Breast epithelium (tissue), 4 donors: ENCODE measurements around the gene KRT27. TPM values are rescaled to one million over a fixed set of nuclear protein-coding genes. Genes with fewer than 3 reads are reported as not detected.

Experiments used
- DNase-seq, 2 donors: peaks; one replicate each; pipeline ENCODE4 v3.0.0-alpha.2; 2019; ENCODE audit warnings: low spot score in 2 of 2
- H3K27ac ChIP-seq, 2 donors: fragments of 200-600 bp; sonication (generic) in 1 of 2; one replicate each; pipeline ENCODE4 v1.5.1; 2016 to 2019; ENCODE audit warnings: mild to moderate bottlenecking in 1 of 2
- H3K27me3 ChIP-seq, 2 donors: fragments of 200-600 bp; sonication (generic) in 1 of 2; one replicate each; pipeline versions ENCODE4 v1.5.1 to v1.6.0; 2017 to 2019; ENCODE audit warnings: control low read depth in 1 of 2, mild to moderate bottlenecking in 1 of 2
- H3K36me3 ChIP-seq: fragments of 200-600 bp; one replicate; pipeline ENCODE4 v1.5.1; 2019
- H3K4me1 ChIP-seq, 2 donors: fragments of 200-600 bp; sonication (generic); one replicate each; pipeline ENCODE4 v1.5.1; 2016 to 2019; ENCODE audit warnings: control low read depth in 1 of 2
- H3K4me3 ChIP-seq, 3 donors: fragments of 200-600 bp; sonication (generic); 1 replicate in 2 of 3; 2 replicates in 1 of 3; pipeline ENCODE4 v1.5.1; 2016 to 2019; ENCODE audit warnings: mild to moderate bottlenecking in 3 of 3, moderate library complexity in 2 of 3
- H3K9me3 ChIP-seq, 2 donors: fragments of 200-600 bp; sonication (generic) in 1 of 2; one replicate each; pipeline ENCODE4 v1.5.1; 2016 to 2019; ENCODE audit warnings: control low read depth in 1 of 2
- CTCF ChIP-seq, 3 donors: fragments of 450-650 bp; IDR thresholded peaks; one replicate each; pipeline ENCODE4 v1.5.1; 2016 to 2017; ENCODE audit warnings: antibody characterized with exemption in 3 of 3, mild to moderate bottlenecking in 3 of 3, moderate library complexity in 3 of 3
- POLR2A ChIP-seq: fragments of 450-650 bp; IDR thresholded peaks from one replicate; pipeline ENCODE4 v1.6.1; 2016; ENCODE audit warnings: antibody characterized with exemption, mild to moderate bottlenecking, moderate library complexity
- POLR2AphosphoS5 ChIP-seq, 3 donors: sonication (generic); formaldehyde crosslinking; IDR thresholded peaks; one replicate each; pipeline ENCODE4 v1.6.1; 2017; ENCODE audit warnings: antibody characterized with exemption in 3 of 3
- intact Hi-C: fragments of 100-400 bp; cut with DNase I; formaldehyde crosslinking; loops from one replicate; pipeline ENCODE4 v1.15.1; 2023; ENCODE audit warnings: low total_unique reads
- total RNA-seq, 3 donors: library from RNA; depleted of rRNA; stranded (reverse); fragments of >200 nt; gene quantifications; one replicate each; pipeline ENCODE4 v1.1.0, GENCODE V29; 2016

KRT27 gene
- total RNA-seq, 3 donors from 2014 or later: not detected

- Histone ChIP-seq H3K36me3 (no peaks in the 10 kb centered on the region), H3K4me1 (no peaks in the 10 kb centered on the region), H3K27ac (no peak overlapping the region), H3K27me3 (no peaks in the 10 kb centered on the region), H3K9me3 (peaks cover 0 to 10% of the 10 kb centered on the region in 2 donors), H3K4me3 (no peak overlapping the region)
- TF ChIP-seq POLR2AphosphoS5 (IDR thresholded peaks at IDR 0.05) (no peak), POLR2A (no peak), CTCF (IDR thresholded peaks at IDR 0.05) (no peak)
- intact Hi-C loops: no loop called here
- no peak for DNase-seq
Observed at GRCh38 chr17:40738553-40738952, 43.8 kb downstream of the KRT27 start.

GRCh38 chr17:40735016-40735415, 47.3 kb downstream of the KRT27 start:
- H3K36me3 ChIP-seq: no peaks in the 10 kb centered on the region
- intact Hi-C loops: no loop called here
- DNase-seq: no peak

GRCh38 chr17:40734018-40734417, 48.3 kb downstream of the KRT27 start:
- no peaks in the 10 kb centered on the region for H3K9me3 ChIP-seq
- no peaks in the 10 kb centered on the region for H3K36me3 ChIP-seq
- no peak for DNase-seq
- no peaks in the 10 kb centered on the region for H3K4me1 ChIP-seq
- no peak overlapping the region for H3K27ac ChIP-seq
- H3K4me3 ChIP-seq: no peak overlapping the region
- intact Hi-C loops: no loop called here
- TF ChIP-seq POLR2A (no peak), POLR2AphosphoS5 (IDR thresholded peaks at IDR 0.05) (no peak), CTCF (IDR thresholded peaks at IDR 0.05) (no peak)
- no peaks in the 10 kb centered on the region for H3K27me3 ChIP-seq

More at GRCh38 chr17:40735016-40735415, 47.3 kb downstream of the KRT27 start:
- Histone ChIP-seq H3K27me3 (no peaks in the 10 kb centered on the region), H3K27ac (no peak overlapping the region), H3K4me3 (no peak overlapping the region), H3K9me3 (no peaks in the 10 kb centered on the region), H3K4me1 (no peaks in the 10 kb centered on the region)
- TF ChIP-seq POLR2A: no peak
- no peak for TF ChIP-seq CTCF (IDR thresholded peaks at IDR 0.05)
- TF ChIP-seq POLR2AphosphoS5 (IDR thresholded peaks at IDR 0.05): no peak

- Histone ChIP-seq H3K27me3 (no peaks in the 10 kb centered on the region), H3K36me3 (no peaks in the 10 kb centered on the region), H3K4me1 (no peaks in the 10 kb centered on the region), H3K9me3 (no peaks in the 10 kb centered on the region), H3K27ac (no peak overlapping the region), H3K4me3 (no peak overlapping the region)
- intact Hi-C loops: no loop called here
- TF ChIP-seq POLR2A: no peak
- no peak for TF ChIP-seq CTCF (IDR thresholded peaks at IDR 0.05)
- no peak for TF ChIP-seq POLR2AphosphoS5 (IDR thresholded peaks at IDR 0.05)
- DNase-seq: no peak
Observed at GRCh38 chr17:40730970-40731369, 51.4 kb downstream of the KRT27 start.

- Histone ChIP-seq H3K4me3 (no peak overlapping the region), H3K27me3 (no peaks in the 10 kb centered on the region), H3K27ac (no peak overlapping the region), H3K4me1 (no peaks in the 10 kb centered on the region), H3K9me3 (no peaks in the 10 kb centered on the region), H3K36me3 (no peaks in the 10 kb centered on the region)
- no peak for TF ChIP-seq CTCF (IDR thresholded peaks at IDR 0.05)
- no peak for DNase-seq
- intact Hi-C loops: no loop called here
Observed at GRCh38 chr17:40727447-40728231, 54.7 kb downstream of the KRT27 start.
